K562 (cell line): Measurements from ENCODE around the gene PDE8B.

Experiments used
- BHLHE40 ChIP-seq: IDR thresholded peaks from 2 replicates; pipeline ENCODE4 v1.6.1; 2011; ENCODE audit warnings: low read length, improper control_type of control experiment
- BRCA1 ChIP-seq, 2 experiments: fragments of 450-650 bp in 1 of 2; sonication (generic) in 1 of 2; formaldehyde crosslinking in 1 of 2; IDR thresholded peaks; 2 replicates each; pipeline versions ENCODE4 v1.5.0 to v1.6.1; 2017 to 2020; ENCODE audit warnings: mild to moderate bottlenecking in 1 of 2, missing genetic modification reagents in 1 of 2
- EGR1 ChIP-seq: fragments of 450-650 bp; conservative IDR thresholded peaks from 2 replicates; pipeline ENCODE4 v1.6.1; 2017; ENCODE audit warnings: mild to moderate bottlenecking
- EP300 ChIP-seq: IDR thresholded peaks from 2 replicates; pipeline ENCODE4 v1.6.1; 2012; ENCODE audit warnings: low read length, improper control_type of control experiment
- KAT7 ChIP-seq: sonication (generic); formaldehyde crosslinking; IDR thresholded peaks from 2 replicates; pipeline ENCODE4 v1.8.0; 2022; ENCODE audit warnings: missing genetic modification reagents, mild to moderate bottlenecking, borderline replicate concordance
- POLR2B ChIP-seq: fragments of 450-650 bp; IDR thresholded peaks from 2 replicates; pipeline ENCODE4 v1.6.1; 2018; ENCODE audit warnings: low read depth; ENCODE audit not compliant: partially characterized antibody
- RAD21 ChIP-seq, 2 experiments: fragments of 250-450 bp in 1 of 2; fragments of 450-650 bp in 1 of 2; sonication (Bioruptor Pico) in 1 of 2; formaldehyde crosslinking in 1 of 2; IDR thresholded peaks in 1 of 2; conservative IDR thresholded peaks in 1 of 2; 2 replicates each; pipeline versions ENCODE4 v1.4.0 to v1.8.0; 2020 to 2022; ENCODE audit warnings: mild to moderate bottlenecking in 2 of 2, moderate library complexity in 1 of 2
- SPI1 ChIP-seq: IDR thresholded peaks from 2 replicates; pipeline ENCODE4 v1.6.1; 2011; ENCODE audit warnings: low read depth, low read length, control low read depth, borderline replicate concordance
- TAF1 ChIP-seq: IDR thresholded peaks from 2 replicates; pipeline ENCODE4 v1.6.1; 2011; ENCODE audit warnings: mild to moderate bottlenecking, low read length, moderate library complexity; ENCODE audit not compliant: insufficient read depth, control insufficient read depth, severe bottlenecking; ENCODE audit errors: extremely low read depth
- ZNF121 ChIP-seq: sonication (generic); formaldehyde crosslinking; conservative IDR thresholded peaks from 2 replicates; pipeline ENCODE4 v1.8.0; 2022; ENCODE audit warnings: missing genetic modification reagents
- ZNF140 ChIP-seq: fragments of 250-450 bp; sonication (Bioruptor Pico); IDR thresholded peaks from 2 replicates; pipeline ENCODE4 v1.8.0; 2021; ENCODE audit warnings: moderate library complexity, mild to moderate bottlenecking, inconsistent platforms
- ZNF644 ChIP-seq: fragments of 200-800 bp; sonication (Bioruptor generic); IDR thresholded peaks from 2 replicates; pipeline ENCODE4 v1.6.1; 2016; ENCODE audit warnings: low read depth, missing genetic modification characterization, missing compliant biosample characterization

GRCh38 chr5:77229887-77230286, 19.4 kb downstream of the PDE8B start:
- no peak for TF ChIP-seq BRCA1 (IDR thresholded peaks at IDR 0.05)
- TF ChIP-seq BRCA1 (CRISPR knock-in tag; IDR thresholded peaks at IDR 0.05): no peak
- TF ChIP-seq ZNF121: no peak
- TF ChIP-seq TAF1: no peak
- TF ChIP-seq BHLHE40: no peak
- no peak for TF ChIP-seq POLR2B
- TF ChIP-seq KAT7 (CRISPR knock-in tag): no peak
- TF ChIP-seq EGR1: no peak
- TF ChIP-seq RAD21 (CRISPR knock-in tag; conservative IDR thresholded peaks at IDR 0.05 in 1 of 2, IDR thresholded peaks at IDR 0.05 in 1 of 2): no peak
- TF ChIP-seq ZNF140 (CRISPR knock-in tag): no peak
- no peak for TF ChIP-seq EP300
- no peak for TF ChIP-seq SPI1
- TF ChIP-seq ZNF644 (tag): no peak
